ENCODE measurements around the gene RNH1.

GRCh38 chr11:497565-498296 is 9.3 kb downstream of the RNH1 start:
- TF ChIP-seq CTCF (conservative IDR thresholded peaks at IDR 0.05; ENCODE audit: low read length) (no peak), EZH2phosphoT487 (IDR thresholded peaks at IDR 0.05; ENCODE audit: borderline replicate concordance, low read depth, low read length) (no peak)

All from OCI-LY7 (cell line).